ENCODE results near the gene TNPO3. TPM values are rescaled to one million over a fixed set of nuclear protein-coding genes. Genes with fewer than 3 reads are reported as not detected.

TNPO3 gene
- total RNA-seq, result 10 to 100 TPM; 65.7 to 66.4 TPM

GRCh38 chr7:129054438-129055293 lies at the start of gene TNPO3:
Gene TNPO3 (minus strand): TSS chr7:129055111. CDS start chr7:129054770, 341 bp downstream.
- CTCF ChIA-PET, result interaction anchor here (0.5 to 3.3 kb wide), 2 partner anchors 37 to 159 kb away, joined by 3 to 14 read pairs; no protein-coding TSS in a partner anchor
- Mint-ChIP-seq H3K27ac (peak within 1 kb of the TSS; percentile 99), H3K4me3 (peak within 1 kb of the TSS; percentile 95), H3K4me1 (ENCODE audit: low read depth) (peaks cover 35% of the 10 kb centered on the region), H3K36me3 (ENCODE audit: low read depth) (peaks cover 16% of the 10 kb centered on the region), H3K9me3 (no peaks in the 10 kb centered on the region), H3K27me3 (ENCODE audit: low read depth) (peaks cover 3% of the 10 kb centered on the region)
- intact Hi-C loops (cut with micrococcal nuclease), result loop anchor here (1.0 to 2.0 kb wide), 6 partner anchors 46 to 578 kb away; partner anchors contain the start of genes ATP6V1F, CALU and METTL2B
- peak; percentile 95 for DNase-seq

GRCh38 chr7:129103561-129104324 lies 48.8 kb upstream of the TNPO3 start:
- Mint-ChIP-seq H3K4me1 (ENCODE audit: low read depth) (no peaks in the 10 kb centered on the region), H3K4me3 (no peak overlapping the region), H3K27ac (no peak overlapping the region), H3K9me3 (no peaks in the 10 kb centered on the region), H3K27me3 (ENCODE audit: low read depth) (no peaks in the 10 kb centered on the region), H3K36me3 (ENCODE audit: low read depth) (no peaks in the 10 kb centered on the region)
- no peak for DNase-seq
- CTCF ChIA-PET, result interaction anchor here (0.7 to 1.9 kb wide), 3 partner anchors 12 to 105 kb away, joined by 3 to 7 read pairs (median 4); no protein-coding TSS in a partner anchor
- intact Hi-C loops (cut with micrococcal nuclease), result no loop called here

- Mint-ChIP-seq H3K4me3 (no peak overlapping the region), H3K4me1 (ENCODE audit: low read depth) (no peaks in the 10 kb centered on the region), H3K27me3 (ENCODE audit: low read depth) (no peaks in the 10 kb centered on the region), H3K36me3 (ENCODE audit: low read depth) (no peaks in the 10 kb centered on the region), H3K27ac (no peak overlapping the region), H3K9me3 (no peaks in the 10 kb centered on the region)
- intact Hi-C loops (cut with micrococcal nuclease), result no loop called here
- CTCF ChIA-PET, result interaction anchor here (1.3 to 2.8 kb wide), 3 partner anchors 10 to 62 kb away, joined by 3 to 16 read pairs (median 4); no protein-coding TSS in a partner anchor
- no peak for DNase-seq
Observed at GRCh38 chr7:129101746-129102145, 46.8 kb upstream of the TNPO3 start.

- intact Hi-C loops (cut with micrococcal nuclease), result no loop called here
- no peak overlapping the region for H3K4me3 Mint-ChIP-seq
- H3K4me1 Mint-ChIP-seq (ENCODE audit: low read depth), result peaks cover 4% of the 10 kb centered on the region
- CTCF ChIA-PET, result interaction anchor here (1.3 to 2.8 kb wide), 2 partner anchors 9 to 16 kb away, joined by 3 to 16 read pairs; no protein-coding TSS in a partner anchor
- no peak overlapping the region for H3K27ac Mint-ChIP-seq
- no peaks in the 10 kb centered on the region for H3K36me3 Mint-ChIP-seq (ENCODE audit: low read depth)
- H3K27me3 Mint-ChIP-seq (ENCODE audit: low read depth), result no peaks in the 10 kb centered on the region
- no peaks in the 10 kb centered on the region for H3K9me3 Mint-ChIP-seq
- no peak for DNase-seq
Observed at GRCh38 chr7:129100827-129101166, 45.9 kb upstream of the TNPO3 start.

- peaks cover 12% of the 10 kb centered on the region for H3K4me1 Mint-ChIP-seq (ENCODE audit: low read depth)
- CTCF ChIA-PET, result interaction anchor here (1.3 to 2.1 kb wide), 2 partner anchors 9 to 65 kb away, joined by 3 to 7 read pairs; no protein-coding TSS in a partner anchor
- no peaks in the 10 kb centered on the region for H3K27me3 Mint-ChIP-seq (ENCODE audit: low read depth)
- intact Hi-C loops (cut with micrococcal nuclease), result no loop called here
- no peak overlapping the region for H3K4me3 Mint-ChIP-seq
- no peaks in the 10 kb centered on the region for H3K9me3 Mint-ChIP-seq
- no peak overlapping the region for H3K27ac Mint-ChIP-seq
- no peaks in the 10 kb centered on the region for H3K36me3 Mint-ChIP-seq (ENCODE audit: low read depth)
- DNase-seq, result no peak
Observed at GRCh38 chr7:129098409-129099084, 43.6 kb upstream of the TNPO3 start.

GRCh38 chr7:129095258-129095657 lies 40.3 kb upstream of the TNPO3 start:
- DNase-seq, result peak; percentile 33
- H3K4me3 Mint-ChIP-seq, result no peak overlapping the region
- H3K36me3 Mint-ChIP-seq (ENCODE audit: low read depth), result no peaks in the 10 kb centered on the region
- no peaks in the 10 kb centered on the region for H3K27me3 Mint-ChIP-seq (ENCODE audit: low read depth)
- intact Hi-C loops (cut with micrococcal nuclease), result no loop called here
- no peaks in the 10 kb centered on the region for H3K9me3 Mint-ChIP-seq
- H3K4me1 Mint-ChIP-seq (ENCODE audit: low read depth), result peaks cover 19% of the 10 kb centered on the region
- CTCF ChIA-PET, result interaction anchor here (0.6 to 1.3 kb wide), 8 partner anchors 63 to 396 kb away, joined by 3 to 7 read pairs (median 4); no protein-coding TSS in a partner anchor
- H3K27ac Mint-ChIP-seq, result no peak overlapping the region

- CTCF ChIA-PET, result interaction anchor here (1.0 kb wide), 1 partner anchor 191 kb away, joined by 3 read pairs; no protein-coding TSS in a partner anchor
- Mint-ChIP-seq H3K27ac (no peak overlapping the region), H3K4me1 (ENCODE audit: low read depth) (peaks cover 19% of the 10 kb centered on the region), H3K4me3 (no peak overlapping the region), H3K9me3 (no peaks in the 10 kb centered on the region), H3K36me3 (ENCODE audit: low read depth) (no peaks in the 10 kb centered on the region), H3K27me3 (ENCODE audit: low read depth) (no peaks in the 10 kb centered on the region)
- intact Hi-C loops (cut with micrococcal nuclease), result loop anchor here (5.0 kb wide), 1 partner anchor 302 kb away; the partner anchor contains the start of gene CCDC136
- DNase-seq, result no peak
Observed at GRCh38 chr7:129094501-129094900, 39.6 kb upstream of the TNPO3 start.

GRCh38 chr7:129093867-129094456 lies 39.1 kb upstream of the TNPO3 start:
- Mint-ChIP-seq H3K27me3 (ENCODE audit: low read depth) (no peaks in the 10 kb centered on the region), H3K4me1 (ENCODE audit: low read depth) (peaks cover 19% of the 10 kb centered on the region), H3K36me3 (ENCODE audit: low read depth) (no peaks in the 10 kb centered on the region), H3K9me3 (no peaks in the 10 kb centered on the region), H3K27ac (no peak overlapping the region), H3K4me3 (no peak overlapping the region)
- DNase-seq, result no peak
- CTCF ChIA-PET, result no interaction called here
- intact Hi-C loops (cut with micrococcal nuclease), result loop anchor here (5.0 kb wide), 1 partner anchor 302 kb away; the partner anchor contains the start of gene CCDC136

GRCh38 chr7:129091484-129092002 lies 36.6 kb upstream of the TNPO3 start:
- intact Hi-C loops (cut with micrococcal nuclease), result loop anchor here (1.0 to 5.0 kb wide), 4 partner anchors 119 to 299 kb away; partner anchors contain the start of gene CCDC136
- CTCF ChIA-PET, result interaction anchor here (0.5 to 3.1 kb wide), 56 partner anchors 10 to 617 kb away, joined by 3 to 21 read pairs (median 4); partner anchors contain the start of genes ATP6V1F, KCP, TNPO3 and TSPAN33
- no peaks in the 10 kb centered on the region for H3K36me3 Mint-ChIP-seq (ENCODE audit: low read depth)
- DNase-seq, result peak; percentile 95
- H3K4me3 Mint-ChIP-seq, result no peak overlapping the region
- H3K9me3 Mint-ChIP-seq, result no peaks in the 10 kb centered on the region
- H3K27ac Mint-ChIP-seq, result peak overlapping the region; percentile 20
- peaks cover 17% of the 10 kb centered on the region for H3K4me1 Mint-ChIP-seq (ENCODE audit: low read depth)
- H3K27me3 Mint-ChIP-seq (ENCODE audit: low read depth), result no peaks in the 10 kb centered on the region

GRCh38 chr7:129090300-129090907 lies 35.5 kb upstream of the TNPO3 start:
- Mint-ChIP-seq H3K4me1 (ENCODE audit: low read depth) (peaks cover 11% of the 10 kb centered on the region), H3K27me3 (ENCODE audit: low read depth) (no peaks in the 10 kb centered on the region), H3K36me3 (ENCODE audit: low read depth) (no peaks in the 10 kb centered on the region), H3K9me3 (no peaks in the 10 kb centered on the region), H3K27ac (no peak overlapping the region), H3K4me3 (no peak overlapping the region)
- DNase-seq, result no peak
- intact Hi-C loops (cut with micrococcal nuclease), result loop anchor here (5.0 kb wide), 1 partner anchor 298 kb away; the partner anchor contains the start of gene CCDC136
- CTCF ChIA-PET, result interaction anchor here (0.9 to 3.1 kb wide), 12 partner anchors 10 to 208 kb away, joined by 3 to 21 read pairs (median 5); no protein-coding TSS in a partner anchor

Measured in activated naive CD4-positive, alpha-beta T cell treated with anti-CD3 and anti-CD28 coated beads for 36 hours (primary cell).